Coronary artery (tissue), 2 donors: ENCODE data around the gene RPS6KA3.

Experiments used
- DNase-seq: peaks from one replicate; pipeline ENCODE4 v3.0.0-alpha.2; 2017; ENCODE audit warnings: low spot score
- H3K27ac ChIP-seq, 2 donors: fragments of 200-600 bp; sonication (generic); one replicate each; pipeline ENCODE4 v1.5.1; 2016 to 2019
- H3K4me3 ChIP-seq: fragments of 200-600 bp; sonication (generic); 2 replicates; pipeline ENCODE4 v1.5.1; 2016; ENCODE audit warnings: mild to moderate bottlenecking, moderate library complexity
- TF ChIP-seq, protein P1 (sequence below): fragments of 200-600 bp; sonication (generic); IDR thresholded peaks from one replicate; pipeline ENCODE4 v1.5.1; 2019; ENCODE audit warnings: antibody characterized with exemption

Gene RPS6KA3

DNA sequence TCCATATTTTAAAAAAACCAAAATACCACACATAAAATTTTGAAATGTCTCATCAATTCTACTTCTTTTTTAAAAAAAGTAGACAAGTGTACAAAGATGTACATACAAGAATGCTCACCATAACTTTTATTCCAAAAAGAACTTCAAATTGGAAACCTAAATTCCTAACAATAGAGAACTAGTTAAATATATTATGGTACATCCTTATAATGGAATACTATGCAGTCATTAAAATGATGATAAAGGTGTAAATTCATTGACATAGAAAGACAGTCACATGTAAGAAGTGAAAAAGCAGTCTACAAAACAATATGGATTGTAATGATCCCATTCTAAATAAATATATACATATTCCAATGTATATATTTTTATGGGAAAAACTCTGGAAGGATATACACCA lies 31.0 kb downstream of the RPS6KA3 start:
- TF ChIP-seq, protein P1, sequence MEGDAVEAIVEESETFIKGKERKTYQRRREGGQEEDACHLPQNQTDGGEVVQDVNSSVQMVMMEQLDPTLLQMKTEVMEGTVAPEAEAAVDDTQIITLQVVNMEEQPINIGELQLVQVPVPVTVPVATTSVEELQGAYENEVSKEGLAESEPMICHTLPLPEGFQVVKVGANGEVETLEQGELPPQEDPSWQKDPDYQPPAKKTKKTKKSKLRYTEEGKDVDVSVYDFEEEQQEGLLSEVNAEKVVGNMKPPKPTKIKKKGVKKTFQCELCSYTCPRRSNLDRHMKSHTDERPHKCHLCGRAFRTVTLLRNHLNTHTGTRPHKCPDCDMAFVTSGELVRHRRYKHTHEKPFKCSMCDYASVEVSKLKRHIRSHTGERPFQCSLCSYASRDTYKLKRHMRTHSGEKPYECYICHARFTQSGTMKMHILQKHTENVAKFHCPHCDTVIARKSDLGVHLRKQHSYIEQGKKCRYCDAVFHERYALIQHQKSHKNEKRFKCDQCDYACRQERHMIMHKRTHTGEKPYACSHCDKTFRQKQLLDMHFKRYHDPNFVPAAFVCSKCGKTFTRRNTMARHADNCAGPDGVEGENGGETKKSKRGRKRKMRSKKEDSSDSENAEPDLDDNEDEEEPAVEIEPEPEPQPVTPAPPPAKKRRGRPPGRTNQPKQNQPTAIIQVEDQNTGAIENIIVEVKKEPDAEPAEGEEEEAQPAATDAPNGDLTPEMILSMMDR: no peak
- Histone ChIP-seq H3K4me3 (no peak overlapping the region), H3K27ac (no peak overlapping the region)
- no peak for DNase-seq

DNA sequence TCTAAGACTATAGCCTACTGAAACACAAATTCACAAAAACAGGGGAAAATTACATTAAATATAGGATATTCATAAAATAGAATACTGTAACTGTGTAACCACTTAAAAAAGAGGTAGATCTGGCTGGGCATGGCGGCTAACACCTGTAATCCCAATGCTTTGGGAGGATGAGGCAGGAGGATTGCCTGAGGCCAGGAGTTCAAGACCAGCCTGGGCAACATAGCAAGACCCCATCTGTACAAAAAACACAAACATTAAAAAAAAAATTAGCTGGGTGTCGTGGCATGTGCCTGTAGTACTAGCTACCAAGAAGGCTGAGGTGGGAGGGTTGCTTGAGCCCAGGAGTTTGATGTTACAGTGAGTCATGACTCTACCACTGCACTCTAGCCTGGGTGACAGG lies 33.4 kb downstream of the RPS6KA3 start:
- no peak for DNase-seq
- Histone ChIP-seq H3K4me3 (no peak overlapping the region), H3K27ac (no peak overlapping the region)
- TF ChIP-seq, protein P1: no peak

DNA sequence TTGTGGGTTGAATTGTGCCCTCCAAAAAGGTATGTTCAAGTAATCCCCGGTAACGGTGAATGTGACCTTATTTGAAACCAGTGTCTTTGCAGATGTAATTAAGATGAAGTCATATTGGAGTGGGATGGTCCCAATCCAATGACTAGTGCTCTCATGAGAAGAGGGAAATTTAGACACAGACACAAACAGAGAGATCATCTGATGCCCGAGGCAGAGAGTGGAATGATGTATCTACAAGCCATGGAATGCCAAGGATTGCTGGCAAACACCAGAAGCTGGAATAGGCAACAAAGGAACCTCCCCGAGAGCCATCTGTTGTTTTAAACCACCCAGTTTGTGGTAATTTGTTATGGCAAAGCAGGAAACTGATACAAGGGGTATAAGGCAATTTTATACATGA lies 35.1 kb downstream of the RPS6KA3 start:
- TF ChIP-seq, protein P1: no peak
- H3K27ac ChIP-seq: no peak overlapping the region
- no peak overlapping the region for H3K4me3 ChIP-seq
- no peak for DNase-seq

DNA sequence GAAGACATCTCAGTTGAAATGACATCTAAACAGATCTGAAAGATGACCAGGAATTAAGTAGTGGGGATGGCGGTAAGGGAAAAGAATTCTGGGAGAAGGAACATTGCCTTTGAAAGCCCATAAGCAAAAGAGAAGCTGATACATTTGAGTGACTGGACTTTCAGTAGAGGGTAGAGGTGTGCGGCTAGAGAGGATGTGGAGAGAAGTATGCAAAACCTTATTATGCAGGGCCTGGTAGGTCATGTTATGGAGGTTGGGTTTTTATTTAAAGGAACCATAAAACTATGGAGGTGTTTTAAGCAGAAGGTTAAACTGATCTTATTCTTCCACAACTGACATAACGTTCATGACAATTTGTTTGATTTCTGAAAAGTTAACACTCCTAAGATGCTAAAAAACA lies 36.3 kb downstream of the RPS6KA3 start:
- no peak overlapping the region for H3K4me3 ChIP-seq
- H3K27ac ChIP-seq: no peak overlapping the region
- no peak for DNase-seq
- TF ChIP-seq, protein P1: no peak

DNA sequence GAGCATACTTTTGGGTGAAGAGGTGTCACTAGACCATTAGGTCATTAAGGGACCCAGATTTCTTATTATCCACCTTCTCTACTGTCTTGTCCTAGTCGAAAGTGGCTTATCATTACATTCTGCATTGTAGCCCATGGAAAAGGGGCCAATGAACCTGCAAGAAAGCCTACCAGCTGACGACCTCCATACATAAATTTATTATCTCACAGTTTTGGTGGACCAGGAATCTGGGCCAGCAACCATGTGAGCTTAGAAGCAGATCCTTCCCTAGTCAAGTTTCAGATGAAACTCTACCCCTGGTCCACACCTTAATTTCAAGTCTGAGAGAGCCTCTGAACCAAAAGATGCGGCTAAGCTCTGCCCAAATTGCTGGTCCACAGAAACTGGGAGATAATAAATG lies 37.6 kb downstream of the RPS6KA3 start:
- DNase-seq: no peak
- Histone ChIP-seq H3K4me3 (no peak overlapping the region), H3K27ac (no peak overlapping the region)
- TF ChIP-seq, protein P1: no peak

DNA sequence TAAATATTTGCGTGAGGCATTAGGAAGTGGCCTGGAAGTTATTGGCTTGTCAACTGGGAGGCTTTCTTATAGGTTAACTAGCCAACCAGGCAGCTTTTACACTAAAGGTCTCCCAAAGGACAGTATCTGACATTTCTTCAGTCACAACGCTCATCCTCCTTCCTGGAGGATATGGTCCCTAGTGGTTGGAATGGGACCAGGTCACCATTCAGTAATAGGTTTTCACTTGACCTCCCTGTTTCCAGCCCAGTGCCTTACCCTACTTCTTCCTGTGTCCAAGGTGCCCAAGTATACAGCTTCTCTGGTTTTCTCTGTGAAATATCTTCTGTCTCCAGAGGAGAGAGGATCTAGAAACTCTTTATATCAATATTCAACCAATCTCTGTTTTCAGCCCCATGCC lies 38.5 kb downstream of the RPS6KA3 start:
- H3K27ac ChIP-seq: no peak overlapping the region

DNA sequence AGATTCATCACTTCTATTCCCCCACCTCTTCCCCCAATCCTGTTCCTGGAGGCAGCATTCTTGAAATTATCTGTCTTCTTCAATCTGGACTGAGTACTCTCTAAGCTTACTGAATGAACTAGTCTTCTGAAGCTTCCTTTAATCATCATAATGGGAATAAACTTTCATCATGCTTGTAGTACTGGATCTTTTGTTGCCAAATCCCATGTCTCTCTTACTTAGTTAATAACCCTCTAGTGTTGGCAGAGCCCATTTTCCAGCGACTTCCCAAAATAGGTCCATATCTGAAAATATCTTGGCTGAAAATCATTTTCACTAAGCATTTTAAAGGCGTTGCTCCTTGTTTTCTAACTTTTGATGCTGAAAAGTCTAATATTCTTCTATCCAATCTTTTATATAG lies 39.6 kb downstream of the RPS6KA3 start:
- no peak for DNase-seq
- H3K4me3 ChIP-seq: no peak overlapping the region
- TF ChIP-seq, protein P1: no peak
- no peak overlapping the region for H3K27ac ChIP-seq

More for the DNA sequence above, 38.5 kb downstream of the RPS6KA3 start:
- TF ChIP-seq, protein P1: no peak
- no peak for DNase-seq
- no peak overlapping the region for H3K4me3 ChIP-seq
